Jurkat, Clone E6-1 (cell line): ENCODE results near the gene GINS3.

Experiments used
- DNase-seq: peaks from one replicate; pipeline ENCODE4 v3.0.0-alpha.2; 2011; ENCODE audit warnings: low read depth, low spot score
- H3K4me3 ChIP-seq: 2 replicates; pipeline ENCODE4 v1.5.1; 2011; ENCODE audit warnings: mild to moderate bottlenecking, low read length, control low read depth, moderate library complexity

GINS3 gene

DNA sequence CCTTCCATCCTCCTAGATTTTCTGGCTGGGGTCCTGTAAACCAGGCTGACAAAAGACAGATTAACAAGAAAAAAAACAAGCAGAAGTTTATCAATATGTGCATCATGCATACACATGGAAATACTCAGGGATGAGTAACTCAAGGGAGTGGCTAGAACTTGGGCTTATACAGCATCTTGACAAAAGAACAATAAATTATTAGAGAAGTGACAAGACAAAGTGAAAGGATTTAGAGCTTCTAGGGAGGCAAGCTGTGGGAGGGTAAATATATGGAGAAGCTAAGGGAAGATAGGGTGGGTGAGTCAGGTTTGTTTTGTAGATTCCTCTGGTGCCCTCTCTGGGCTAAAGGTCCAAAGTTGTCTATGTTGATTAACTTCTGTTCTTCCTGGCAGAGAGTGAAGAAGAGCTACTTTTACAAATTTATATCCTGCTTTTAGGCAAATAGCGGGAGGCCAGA is 59.7 kb downstream of the GINS3 start:
- DNase-seq = no peak

DNA sequence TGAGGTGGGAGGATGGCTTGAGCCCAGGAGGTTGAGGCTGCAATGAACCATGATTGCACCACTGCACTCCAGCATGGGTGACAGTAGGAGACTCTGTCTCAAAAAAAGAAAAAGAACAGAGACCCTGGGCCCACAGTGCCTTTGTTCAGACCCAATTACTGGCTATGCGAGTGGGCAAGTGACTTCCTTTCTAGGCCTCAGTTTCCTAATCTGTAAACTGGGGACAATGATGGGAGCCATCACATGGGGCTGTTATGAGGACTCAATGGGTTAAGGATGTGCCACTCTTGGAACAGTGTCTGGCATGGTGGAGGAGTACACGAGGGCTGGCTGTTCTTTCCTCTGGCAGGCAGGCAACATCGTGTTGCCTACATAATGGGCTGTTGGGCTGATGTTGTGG is 60.4 kb downstream of the GINS3 start:
- no peak overlapping the region for H3K4me3 ChIP-seq
- no peak for DNase-seq

More for the DNA sequence above, 59.7 kb downstream of the GINS3 start:
- H3K4me3 ChIP-seq = no peak overlapping the region

DNA sequence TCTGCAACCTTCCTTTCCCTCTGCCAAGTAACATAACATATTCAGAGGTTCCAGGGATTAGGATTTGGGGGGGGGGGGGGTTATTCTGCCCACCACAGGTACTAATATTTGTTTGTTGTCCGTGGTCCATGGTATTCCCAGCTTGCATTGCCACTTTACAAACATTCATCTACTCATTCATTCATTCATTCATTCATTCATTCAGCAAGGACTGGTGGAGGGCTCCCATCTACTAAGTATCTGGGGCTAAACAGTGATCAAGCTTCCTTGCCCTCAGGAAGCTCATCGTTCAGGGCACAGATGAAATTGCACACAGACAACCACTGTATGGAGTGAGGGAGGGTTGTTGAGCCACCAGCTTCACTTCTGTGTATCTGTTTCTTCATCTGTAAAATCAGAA is 61.9 kb downstream of the GINS3 start:
- no peak for DNase-seq
- no peak overlapping the region for H3K4me3 ChIP-seq

DNA sequence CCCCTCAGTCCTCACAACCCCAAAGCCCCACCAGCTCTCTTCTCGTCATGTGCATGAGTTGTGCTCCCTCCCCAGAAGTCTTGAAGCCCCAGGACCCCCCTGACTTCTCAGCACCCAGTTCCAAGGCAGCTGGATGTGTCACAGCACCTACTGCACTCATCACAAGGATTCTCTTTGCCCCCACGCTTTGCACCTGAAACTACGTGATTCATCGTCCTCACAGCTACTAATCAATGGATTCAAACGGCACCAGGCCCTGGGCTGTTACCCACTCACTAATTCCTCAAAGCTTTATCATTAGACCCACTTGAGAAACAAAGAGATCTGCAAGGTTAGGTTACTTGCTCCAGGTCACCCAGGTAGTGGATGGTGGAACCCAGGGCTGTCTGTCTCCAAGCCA is 62.6 kb downstream of the GINS3 start:
- H3K4me3 ChIP-seq = no peak overlapping the region

More for the DNA sequence above, 62.6 kb downstream of the GINS3 start:
- no peak for DNase-seq
